Activated T-cell treated with anti-CD3 and anti-CD28 coated beads for 4 hours (primary cell): ENCODE data around the gene BICC1.

ENCODE experiments used
- DNase-seq: peaks from one replicate; pipeline ENCODE4 v3.0.0-alpha.2; 2020

Gene BICC1

DNA sequence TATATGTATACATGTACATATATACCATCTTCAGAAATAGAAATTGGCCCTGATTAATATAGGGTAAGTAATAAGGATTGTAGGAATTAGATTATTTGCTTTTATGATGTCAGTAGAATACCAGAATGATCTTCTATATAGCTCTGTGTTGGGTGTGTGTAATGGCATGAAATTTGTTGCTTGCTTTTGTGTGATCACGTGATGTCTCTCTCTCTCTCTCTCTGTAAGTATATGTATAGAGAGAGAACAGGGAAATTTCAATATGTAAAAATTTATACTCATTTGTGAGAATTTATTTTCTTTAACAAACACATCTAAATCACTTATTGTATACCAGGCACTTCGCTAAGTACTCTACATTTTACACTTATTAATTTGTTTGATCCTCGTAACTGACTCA, 272.7 kb downstream of the BICC1 start:
- DNase-seq, result no peak

DNA sequence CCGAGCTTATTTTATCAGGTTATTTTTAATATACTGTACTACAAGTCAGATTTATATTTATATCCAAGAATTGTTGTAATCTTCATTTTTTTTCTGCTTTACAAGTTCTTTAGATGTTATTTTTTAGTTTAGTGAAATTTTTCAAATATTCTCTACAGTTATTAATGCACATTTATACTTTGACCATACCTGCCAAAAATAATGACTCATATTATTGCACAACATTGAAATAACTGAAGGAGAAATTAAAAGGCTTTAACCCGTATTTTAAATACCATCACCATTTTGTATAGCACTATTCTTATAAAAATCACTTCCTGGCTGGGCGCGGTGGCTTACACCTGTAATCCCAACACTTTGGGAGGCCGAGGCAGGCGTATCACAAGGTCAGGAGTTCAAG, 278.5 kb downstream of the BICC1 start:
- DNase-seq, result no peak

DNA sequence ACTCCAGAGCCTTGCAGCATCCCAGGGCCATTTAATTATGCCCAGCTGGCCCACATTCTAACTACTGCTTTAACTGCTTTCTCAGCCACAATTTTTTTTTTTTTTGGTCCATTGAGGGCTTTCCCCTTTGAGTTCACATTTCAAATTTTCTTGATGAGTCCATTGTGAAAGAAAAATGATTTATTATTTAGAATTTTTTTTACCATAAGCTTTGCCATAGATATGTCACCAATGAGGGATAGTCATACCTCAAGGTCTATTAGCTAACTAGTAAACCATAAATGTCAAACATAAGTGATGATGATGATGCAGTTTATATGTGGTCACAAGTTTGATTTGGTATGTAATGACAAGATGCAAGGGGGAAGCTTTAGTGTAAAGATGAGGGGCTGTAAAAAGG, 282.9 kb downstream of the BICC1 start:
- DNase-seq, result no peak

DNA sequence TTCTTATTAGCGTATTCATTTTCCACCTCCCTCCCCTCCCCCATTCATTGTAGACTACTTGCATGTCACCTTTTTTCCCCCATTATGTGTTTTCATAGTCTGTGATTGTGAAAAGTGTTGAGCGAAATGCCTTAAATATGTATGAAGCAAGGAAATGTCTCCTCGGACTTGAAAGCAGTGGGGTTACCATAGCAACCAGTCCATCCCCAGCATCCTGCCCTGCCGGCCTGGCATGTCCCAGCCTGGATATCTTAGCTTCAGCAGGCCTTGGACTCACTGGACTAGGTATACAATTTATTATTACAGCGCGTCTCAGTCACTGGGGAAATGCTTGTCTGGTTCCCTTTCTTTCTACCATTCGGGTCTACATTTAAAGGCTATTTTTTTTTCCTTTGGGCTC, 283.6 kb downstream of the BICC1 start:
- no peak for DNase-seq

DNA sequence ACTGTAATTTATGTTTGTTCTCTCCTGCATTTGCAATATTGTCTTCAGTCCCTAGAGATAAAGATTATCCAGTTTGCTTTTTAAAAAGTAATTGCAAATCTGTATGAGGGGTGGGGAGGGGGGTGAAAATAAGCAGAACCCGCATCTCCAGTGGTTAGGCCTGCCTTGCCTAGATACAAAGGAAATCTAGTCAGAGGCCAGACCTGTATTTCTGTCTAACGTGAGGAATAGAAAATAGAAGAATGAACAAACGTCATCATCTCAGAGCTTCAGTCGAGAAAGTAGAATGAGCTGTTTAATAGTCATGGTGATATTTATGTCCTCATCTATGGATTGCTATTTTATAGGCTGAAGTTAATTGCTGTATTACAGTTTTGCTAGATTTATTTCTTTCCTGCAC, 284.2 kb downstream of the BICC1 start:
- DNase-seq, result no peak

DNA sequence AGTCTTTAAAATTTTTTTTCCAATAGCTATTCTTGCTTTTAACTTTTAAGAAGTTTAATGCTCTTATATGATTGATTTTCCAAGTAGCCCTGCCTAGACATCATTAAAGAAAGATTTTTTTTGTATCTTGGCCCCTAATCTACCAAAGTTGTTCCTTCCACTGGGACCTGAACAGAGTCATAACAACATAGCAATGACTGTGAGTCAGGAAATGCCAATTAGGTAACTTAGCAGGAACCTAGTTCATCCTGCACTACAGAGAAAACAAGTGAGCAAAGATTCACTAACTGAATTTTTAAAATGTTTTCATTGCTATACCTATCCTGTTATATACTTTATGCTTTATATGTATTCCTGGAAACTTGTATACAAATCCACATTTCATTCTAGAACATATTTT, 284.7 kb downstream of the BICC1 start:
- no peak for DNase-seq

DNA sequence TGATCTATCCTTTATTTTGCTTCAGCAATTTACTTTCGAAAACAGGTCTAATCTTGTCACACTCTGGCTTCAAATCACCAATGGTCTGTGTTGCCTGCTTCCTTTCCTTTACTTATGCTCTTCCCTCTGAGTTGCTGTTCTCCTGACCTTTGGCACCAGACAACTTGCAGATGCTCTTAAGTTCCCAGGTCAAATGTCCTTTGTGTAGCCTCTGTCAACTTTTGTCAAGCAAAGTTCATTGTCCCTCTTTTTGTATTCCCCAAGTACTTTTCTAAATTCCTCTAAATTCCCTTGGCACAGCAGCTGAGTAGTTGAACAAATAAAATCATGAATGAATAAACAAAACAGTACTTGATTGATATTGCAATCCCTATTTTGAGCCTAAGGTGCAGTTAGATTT, 289.4 kb downstream of the BICC1 start:
- DNase-seq, result no peak

DNA sequence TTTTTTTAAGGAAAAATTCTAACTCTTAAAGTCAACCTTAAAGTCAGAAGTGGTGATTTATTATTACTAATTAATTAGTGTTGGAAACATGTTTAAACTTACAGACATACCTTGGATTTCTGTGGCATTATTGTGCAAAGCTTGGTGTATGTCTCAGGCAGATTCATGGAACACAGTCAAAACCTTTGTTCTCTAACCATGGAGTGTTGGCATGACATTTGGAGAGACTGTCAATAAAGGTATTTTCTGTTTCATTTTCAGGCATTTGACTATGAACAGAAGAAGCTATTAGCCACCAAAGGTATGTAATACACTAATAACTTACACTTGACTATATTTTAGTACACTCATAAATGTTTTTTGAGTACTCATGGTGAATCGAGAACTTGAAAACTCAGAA, 293.7 kb downstream of the BICC1 start:
- DNase-seq, result no peak

DNA sequence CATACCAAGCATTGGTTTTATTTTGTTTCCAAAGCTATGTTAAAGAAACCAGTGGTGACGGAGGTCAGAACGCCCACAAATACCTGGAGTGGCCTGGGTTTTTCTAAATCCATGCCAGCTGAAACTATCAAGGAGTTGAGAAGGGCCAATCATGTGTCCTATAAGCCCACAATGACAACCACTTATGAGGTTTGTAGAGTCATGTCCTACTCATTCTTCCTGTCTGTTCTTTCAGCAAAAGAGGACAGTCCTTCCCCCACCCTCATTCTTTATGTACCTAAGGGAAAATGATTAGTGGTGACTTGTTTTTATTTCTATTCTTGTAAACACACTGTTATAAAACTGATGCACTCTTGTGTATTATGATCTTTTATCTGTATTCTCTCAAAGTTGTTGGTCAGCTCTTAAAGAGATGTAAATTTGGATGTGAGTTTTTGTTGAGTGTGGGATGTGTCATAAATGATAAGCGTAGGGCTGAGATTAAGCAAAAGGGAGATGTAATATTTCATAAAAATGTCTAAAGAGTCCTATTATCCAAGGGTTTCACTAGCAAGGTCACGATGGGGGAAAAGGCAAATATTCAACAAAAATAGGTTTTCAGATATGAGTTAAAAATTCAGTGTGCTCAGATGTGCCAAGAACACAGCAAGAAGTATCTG, 294.4 kb downstream of the BICC1 start:
- no peak for DNase-seq

DNA sequence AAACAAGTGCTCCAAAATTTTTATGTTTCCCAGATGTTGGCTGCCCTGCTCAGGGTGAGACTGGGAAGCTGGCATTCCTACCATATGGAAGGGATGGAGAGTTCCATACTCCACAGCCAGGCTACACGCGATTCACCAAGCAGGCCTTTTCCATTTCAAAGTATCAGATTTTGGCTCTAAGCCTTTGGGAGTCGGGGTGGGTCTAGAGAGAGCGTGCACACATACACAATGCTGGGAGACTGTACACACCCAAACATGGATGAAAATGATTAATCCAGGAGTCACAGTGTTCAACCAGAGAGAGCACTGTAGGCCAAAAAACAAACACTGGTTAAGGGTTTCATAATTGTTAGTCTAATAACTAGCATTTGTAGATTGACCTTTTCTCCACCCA, 295.0 kb downstream of the BICC1 start:
- no peak for DNase-seq

DNA sequence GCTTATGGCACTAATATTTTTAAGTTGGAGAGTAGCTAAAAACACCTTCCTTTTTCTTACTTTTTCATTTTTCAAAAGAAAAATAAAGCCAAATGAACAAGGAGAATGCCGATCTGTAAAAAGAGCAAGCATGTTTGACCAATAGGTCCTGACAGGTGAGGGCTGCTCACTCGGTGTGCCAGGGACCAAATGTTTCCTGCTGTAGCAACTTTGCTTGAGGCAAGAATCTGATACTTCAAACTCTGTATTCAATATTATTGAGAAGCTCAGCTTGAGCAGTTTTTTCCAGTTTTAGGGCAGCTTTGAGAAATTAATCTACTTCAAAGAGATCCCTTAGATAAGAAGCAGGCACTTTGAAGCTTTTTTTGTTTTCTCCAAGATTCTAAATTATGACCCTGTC, 298.1 kb downstream of the BICC1 start:
- no peak for DNase-seq

DNA sequence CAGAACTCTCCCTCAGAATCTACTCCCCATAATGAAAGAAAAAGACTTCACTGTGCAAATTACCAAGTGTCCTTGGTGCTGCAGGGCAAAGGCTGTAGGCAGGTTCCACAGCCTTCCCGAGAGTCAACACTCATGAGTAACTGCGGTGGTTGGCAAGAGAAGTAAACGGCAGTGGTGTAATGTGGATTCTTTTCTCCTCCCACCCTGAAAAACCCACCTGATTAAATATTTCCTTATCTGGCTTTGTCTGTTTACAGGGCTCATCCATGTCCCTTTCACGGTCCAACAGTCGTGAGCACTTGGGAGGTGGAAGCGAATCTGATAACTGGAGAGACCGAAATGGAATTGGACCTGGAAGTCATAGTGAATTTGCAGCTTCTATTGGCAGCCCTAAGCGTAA, 300.9 kb downstream of the BICC1 start:
- DNase-seq, result no peak

DNA sequence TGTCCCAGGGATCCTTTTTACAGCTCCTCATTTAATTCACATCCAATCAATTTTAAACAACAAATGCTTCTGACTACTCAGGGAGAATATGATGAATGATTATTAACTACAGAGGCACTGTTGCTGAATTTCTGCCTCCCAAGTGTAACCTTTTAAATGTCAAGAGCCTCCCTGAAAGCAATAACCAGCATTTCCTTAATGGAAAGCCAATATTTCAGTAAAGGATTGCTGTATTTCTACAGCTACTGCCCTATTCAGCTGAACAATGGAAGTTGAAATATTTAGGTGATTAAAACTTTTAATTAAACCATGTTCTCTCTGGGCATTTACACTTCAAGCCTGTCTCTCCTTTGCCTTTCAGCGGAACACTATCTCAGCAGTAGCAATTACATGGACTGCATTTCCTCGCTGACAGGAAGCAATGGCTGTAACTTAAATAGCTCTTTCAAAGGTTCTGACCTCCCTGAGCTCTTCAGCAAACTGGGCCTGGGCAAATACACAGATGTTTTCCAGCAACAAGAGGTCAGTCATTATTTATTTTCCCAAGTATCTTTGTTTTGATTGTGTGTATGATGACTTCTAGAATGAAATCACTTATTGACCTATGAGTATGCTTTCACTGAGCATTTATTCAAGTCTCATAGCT, 304.7 kb downstream of the BICC1 start:
- DNase-seq, result no peak

DNA sequence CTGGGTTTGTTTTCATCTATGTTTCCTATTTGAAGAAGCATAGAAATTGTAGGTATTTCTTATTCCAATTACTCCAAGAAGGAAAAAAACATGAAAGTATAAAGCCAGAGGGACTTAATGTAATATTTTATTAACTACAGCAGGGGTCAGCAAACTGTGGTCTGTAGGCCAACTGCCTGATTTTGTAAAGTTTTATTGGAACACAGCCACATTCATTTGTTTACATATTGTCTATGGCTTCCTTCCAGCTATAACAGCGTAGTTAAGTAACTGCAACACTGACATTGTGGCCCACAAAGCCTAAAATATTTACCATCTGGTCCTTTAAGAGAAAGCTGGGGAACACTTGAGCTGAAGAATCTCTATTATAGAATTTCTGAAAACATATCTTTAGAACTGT, 306.2 kb downstream of the BICC1 start:
- DNase-seq, result no peak

DNA sequence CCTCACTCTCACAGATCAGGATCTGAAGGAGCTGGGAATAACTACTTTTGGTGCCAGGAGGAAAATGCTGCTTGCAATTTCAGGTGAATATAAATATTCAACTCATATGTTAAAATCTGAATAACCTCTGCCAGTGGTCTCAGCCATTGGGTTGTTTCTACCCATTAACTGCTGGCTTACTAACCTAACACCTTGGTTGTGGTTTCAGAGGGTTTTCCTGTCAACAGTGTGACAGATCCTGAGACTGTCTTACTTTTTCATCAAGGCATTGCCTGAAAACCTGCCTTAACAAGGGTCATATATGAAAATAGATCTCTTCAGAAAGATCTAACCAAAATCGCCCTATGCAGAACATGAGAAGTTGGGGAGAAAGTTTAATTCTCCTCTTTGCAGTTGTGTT, 307.7 kb downstream of the BICC1 start:
- DNase-seq, result no peak

DNA sequence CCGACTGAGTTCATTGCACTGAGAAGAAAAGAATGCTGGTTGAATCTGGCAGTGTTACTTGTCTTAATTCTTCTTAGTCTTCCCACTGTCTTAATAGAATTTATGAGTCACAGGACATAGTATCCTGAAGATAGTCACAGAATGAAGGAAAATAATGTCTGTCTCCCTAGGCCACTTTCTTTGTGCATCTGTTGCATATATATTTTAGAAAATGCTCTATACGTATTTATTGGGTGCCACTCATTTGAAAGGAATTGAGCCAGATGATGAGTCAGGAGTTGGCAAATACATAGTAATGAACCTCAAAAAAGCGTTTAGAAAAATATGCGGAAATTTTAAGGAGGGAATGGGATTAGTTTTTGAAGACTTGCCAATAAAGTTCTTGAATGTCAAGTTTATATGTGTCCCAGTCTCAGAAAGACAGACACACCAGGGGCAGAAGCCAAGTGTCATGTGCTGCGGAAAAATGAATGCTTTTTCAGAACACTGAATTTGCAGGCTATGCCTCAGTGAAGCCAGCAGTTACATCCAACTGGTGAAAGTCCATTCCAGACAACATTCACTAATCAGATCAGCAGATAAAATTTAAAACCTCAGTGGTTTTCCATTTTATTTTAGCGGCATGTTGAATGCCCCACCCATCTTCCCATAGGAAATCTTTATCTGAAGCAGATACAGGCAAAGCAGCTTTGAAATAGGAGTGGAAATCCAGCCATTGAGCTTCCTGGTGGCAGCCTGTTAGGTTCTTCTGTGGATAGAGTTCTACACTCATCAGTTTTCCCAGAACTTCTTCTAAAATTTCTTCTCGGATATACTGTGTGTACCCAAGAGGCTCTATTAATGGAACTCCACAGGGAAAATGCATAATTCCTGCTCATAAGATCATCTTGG, 308.4 kb downstream of the BICC1 start:
- DNase-seq, result no peak

DNA sequence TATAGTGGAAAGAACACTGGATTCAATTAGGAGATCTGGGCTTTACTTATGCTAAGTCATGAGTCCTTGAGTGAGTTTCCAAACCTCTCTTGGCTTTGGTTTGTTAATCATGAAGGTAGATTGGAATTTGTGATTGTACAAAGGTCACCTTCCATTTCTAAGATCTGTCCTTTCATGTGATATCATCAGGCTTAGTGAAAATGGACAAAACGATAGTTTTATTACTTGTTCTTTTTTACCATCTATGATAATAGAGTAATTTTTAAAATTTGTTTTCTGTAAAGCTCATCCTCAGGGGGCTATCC, 309.0 kb downstream of the BICC1 start:
- DNase-seq, result no peak

DNA sequence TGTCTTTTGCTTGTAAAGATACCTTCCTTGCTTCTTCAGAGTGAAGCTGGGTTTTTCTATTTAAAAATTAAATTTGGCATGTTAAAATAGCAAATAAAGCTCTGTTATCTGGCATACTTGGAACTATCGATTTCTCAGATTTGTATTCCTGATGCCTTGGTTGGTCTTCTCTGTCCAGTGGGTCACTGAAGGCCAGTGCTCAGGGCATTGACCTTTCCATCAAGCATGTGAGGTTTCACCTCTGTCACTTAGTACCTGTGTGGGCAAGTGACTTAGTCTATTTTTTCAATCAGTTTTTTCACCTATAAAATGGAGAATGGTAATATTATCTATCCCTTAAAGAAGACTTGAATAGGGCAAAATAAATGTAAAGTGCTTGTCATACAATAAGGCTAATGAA, 311.3 kb downstream of the BICC1 start:
- DNase-seq, result no peak

DNA sequence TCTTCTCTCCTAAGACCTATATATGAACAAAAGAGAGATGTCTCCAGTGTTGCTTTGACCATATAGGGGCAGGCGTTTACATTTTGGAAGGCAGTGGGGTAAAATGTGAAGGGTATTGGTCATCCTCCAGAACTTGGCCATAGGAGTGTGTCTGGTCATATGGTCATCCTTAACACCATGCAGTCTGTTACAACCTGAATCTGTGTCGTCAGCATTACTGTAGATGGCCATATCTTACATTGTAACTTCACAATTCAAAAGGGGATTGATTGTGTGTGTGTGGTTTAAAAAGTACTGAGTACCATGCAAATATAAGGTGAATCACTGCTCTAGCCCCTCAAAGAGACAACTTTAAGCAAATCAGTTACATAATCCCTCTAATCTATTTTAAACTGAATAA, 311.7 kb downstream of the BICC1 start:
- DNase-seq, result no peak

DNA sequence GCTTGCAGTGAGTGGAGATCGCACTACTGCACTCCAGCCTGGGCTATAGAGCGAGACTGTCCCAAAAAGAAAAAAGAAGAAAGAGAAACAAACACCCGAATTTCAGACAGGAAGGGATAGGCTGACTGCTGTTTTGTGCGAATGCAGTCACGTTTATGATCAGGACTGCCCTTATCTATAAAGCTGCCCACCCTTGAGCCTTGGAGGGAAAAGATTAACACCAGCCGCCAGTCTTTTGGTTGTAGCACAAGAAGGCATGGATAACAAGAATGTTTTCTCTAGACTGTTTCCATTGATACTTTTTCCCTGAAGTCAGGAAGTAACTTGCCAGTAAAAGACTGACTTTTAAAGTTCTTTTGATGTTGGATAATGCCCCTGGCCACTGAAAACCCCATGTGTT, 314.0 kb downstream of the BICC1 start:
- no peak for DNase-seq

DNA sequence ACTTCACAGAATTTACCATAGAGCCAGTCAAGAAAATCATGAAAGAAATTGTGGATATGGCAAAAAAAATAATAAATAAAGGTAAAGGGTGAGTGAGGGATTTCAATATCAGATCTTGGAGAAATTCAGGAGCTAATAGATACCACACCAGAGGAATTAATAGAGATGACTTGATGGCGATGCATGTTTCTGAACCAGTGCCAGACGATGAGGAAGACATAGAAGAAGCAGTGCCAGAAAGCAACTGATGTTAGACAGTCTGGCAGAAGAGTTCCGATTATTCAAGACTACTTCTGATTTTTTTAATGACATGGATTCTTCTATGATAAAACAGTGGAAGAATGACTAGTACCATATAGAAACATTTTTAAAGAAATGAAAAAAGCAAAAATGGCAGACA, 314.7 kb downstream of the BICC1 start:
- DNase-seq, result no peak

DNA sequence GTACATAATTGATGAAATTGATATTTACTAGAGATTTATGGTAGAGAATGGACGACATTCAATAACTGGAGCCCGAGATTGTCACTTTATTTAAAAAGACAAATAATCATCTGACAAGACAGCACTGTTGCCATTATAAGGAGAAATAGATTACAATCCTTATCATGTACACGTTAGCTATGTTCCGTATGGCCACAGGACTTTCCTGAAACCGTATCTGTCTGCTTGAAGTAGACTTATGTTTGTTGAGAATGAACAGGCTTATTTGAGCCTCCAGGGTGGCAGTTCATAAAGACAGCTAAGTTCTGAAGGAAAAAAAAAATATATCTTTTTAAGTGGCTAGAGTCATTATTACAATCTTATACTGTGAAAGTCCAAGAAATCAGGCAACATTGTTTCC, 317.2 kb downstream of the BICC1 start:
- no peak for DNase-seq

DNA sequence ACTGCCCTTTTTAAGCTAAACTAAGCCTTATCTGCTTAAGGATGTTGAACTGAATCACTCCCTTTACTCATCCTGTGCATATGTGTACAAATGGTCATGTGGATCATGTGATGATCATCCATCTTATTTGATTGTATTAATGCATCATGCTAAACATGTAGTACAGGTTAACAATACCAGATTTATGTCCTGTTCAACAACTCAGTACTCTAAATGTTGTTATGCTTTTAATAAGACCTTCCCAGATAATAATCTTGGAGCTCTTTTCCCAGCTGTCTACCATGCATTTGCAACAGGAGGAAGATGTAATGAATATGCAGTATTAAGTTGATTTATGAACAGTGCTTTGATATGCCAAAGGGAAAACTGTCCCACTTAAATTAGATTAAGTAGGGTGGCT, 318.0 kb downstream of the BICC1 start:
- DNase-seq, result no peak

DNA sequence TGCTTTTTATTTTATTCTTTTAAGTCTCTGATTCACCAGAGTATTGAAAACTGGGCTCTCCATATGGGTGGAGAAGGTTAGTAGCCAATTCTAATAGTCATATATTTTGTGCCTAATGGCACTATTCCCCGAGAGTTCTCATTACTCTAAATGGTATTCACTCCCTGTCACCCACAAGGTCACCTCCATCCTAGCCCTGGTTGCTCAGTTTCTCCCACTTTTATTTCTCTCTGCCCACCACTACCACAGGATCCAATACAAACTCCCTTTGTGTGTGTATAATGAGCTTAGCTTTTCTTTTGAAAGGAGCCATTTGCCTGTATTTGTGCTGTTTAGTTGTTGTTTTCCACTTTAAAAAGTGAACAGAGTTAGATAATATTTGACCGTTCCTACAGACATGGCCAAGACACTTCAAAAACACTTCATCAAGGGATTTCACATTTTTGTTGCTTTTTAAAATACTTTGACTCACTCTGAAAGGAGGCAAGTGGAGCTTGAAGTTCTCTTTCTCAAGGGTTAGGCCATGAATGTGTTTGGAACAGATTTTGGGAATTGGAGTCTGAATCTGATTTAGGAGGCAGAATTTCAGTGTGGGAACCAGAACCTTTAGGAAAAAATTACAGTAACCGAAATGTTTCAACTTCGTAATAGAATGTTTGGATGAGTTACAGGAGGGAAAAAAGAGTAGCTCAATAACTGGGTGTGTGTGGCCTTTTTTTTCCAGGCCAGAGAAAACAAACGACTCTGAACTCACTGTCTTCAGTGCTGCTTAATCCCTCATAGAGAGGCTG, 321.3 kb downstream of the BICC1 start:
- DNase-seq, result no peak
